HG02970 (cell line): ENCODE measurements around the gene FAM204A.

Experiments used
- ATAC-seq: cut with Tn5 transposase; IDR thresholded peaks from one replicate; pipeline ENCODE4 v1.9.1; 2021; ENCODE audit warnings: mild to moderate bottlenecking, moderate library complexity, moderate number of reproducible peaks; ENCODE audit not compliant: unreplicated experiment, low FRiP score

Gene FAM204A

DNA sequence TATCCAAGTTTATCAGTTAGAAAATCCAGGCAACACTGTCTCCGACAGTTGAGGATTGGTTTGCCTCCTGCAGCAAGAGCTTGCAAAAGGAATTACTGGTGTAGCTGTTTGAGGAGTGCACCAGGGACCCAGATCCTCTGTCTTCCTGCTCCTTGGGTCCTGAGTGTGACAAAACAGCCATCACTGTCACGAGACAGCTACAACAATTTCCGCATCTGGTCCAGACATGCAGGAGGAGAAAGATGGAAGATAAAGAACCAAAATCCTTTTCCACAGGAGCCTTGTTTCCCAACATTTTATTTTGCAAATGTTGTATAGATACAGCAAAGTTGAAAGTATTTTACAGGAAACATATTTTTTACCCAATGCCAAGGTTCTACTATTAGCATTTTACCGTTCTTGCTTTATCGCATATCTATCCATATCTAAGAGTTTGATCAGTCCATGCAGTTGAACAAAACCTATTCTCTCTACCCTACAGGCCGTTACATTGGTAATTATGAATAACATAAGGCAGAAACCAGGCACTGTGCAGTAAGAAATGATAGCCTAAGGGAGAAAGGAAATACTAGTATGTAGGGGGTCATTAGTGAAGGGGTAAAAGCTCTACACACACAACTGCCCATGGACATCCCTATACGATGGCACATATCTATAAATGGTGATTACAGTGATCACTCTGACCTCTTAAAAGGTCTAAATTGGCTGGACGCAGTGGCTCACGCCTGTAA is 54.9 kb downstream of the FAM204A start:
- no peak for ATAC-seq

DNA sequence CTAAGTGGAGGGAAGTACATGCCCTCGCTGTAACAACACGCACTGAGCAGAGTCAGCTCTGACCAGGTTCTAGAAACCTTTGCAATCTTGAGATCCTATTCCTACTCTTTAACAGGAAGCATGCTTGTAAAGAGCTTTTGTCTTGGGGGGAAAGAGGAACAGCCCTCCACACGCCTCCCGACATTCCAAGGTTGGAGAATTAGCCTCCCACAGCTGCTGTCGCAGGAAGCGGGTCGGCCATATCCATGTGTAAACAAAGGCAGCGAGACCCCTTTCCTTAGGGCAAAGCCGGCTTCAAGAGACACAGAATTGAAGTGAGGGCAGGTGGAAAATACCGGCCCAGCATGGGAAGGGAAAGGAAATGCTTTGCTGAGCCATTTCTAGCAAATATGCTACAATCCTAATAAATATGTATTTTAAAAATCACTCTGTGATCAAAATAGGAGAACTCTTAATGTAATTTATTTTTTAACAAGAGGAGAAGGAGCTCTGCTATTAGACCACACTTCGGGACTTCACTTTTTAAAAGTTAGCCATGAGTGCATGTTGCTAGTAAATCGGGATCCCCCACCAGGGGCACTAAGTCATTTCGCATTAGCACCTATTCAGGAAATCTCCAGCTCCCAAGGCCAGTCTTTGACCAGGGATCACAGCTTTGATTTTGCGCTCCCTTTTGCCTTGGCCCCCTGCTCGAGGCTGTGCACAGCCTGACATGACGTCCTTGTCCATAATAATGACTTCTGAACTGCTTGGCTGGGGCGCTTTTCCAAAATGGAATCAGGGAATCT is 55.9 kb downstream of the FAM204A start:
- no peak for ATAC-seq

DNA sequence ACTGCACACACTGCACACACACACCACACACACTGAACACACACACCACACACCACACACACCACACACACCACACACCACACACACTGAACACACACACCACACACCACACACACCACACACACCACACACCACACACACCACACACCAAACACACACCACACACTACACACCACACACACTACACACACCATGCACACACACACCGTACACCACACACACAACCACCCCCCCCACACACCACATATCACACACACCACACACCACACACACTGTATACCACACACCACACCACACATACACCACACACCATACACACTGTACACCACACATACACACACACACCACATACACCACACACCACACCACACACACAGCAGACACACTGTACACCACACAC is 59.5 kb downstream of the FAM204A start:
- ATAC-seq = no peak

DNA sequence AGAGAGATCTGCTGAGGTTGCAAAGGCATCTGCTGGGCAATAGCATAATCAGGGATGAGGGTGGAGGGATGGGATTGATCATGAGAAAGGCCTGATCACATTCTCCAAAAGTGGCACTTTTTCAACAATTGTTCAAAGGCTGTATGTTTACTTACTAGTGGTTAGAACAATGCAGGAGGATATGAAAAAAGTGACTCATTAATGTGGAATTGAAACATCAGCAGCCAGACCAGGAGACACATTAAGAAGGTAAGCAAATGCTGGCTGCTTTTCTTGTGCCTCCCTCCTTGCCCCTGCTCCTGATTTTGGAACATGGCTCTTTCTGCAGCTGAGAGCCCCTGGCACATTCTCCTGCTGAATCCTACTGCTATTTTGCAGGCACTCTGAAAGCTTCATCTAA is 63.5 kb downstream of the FAM204A start:
- no peak for ATAC-seq

DNA sequence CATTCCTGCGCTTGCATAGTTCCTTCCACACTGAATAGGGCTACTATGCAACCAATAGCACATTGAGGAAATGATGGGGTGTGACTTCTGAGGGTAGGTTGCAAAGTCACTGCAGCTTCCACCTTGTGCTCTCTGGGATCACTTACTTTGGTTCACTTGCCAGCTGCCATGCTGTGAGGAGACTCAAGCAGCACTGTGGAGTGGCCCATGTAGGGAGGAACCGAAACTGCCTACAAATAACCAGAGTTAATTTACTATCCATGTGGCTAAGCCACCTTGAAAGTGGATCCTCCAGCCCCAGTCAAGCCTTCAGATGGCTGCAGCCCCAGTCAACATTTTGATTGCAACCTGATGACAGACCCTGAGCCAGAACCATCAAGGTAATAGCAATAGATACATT is 64.3 kb downstream of the FAM204A start:
- no peak for ATAC-seq

DNA sequence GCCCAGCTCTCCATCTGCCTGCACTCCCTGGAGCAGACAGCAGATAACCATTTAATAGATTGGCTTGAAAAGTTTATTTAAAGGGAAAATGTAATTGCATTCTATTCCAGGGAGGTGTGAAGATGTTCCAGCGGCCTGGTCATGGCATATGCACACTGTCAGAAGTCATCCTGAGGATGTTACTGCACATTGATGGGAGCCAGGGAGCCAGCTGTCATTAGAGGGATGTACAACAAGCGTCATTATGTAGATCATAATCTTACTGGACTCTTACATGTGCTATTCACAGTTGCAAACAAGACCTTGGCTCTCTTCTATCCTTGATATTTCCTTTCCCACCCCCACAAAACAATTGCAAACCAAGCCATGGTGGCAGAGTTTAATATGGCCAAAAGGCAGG is 65.4 kb downstream of the FAM204A start:
- ATAC-seq = no peak

DNA sequence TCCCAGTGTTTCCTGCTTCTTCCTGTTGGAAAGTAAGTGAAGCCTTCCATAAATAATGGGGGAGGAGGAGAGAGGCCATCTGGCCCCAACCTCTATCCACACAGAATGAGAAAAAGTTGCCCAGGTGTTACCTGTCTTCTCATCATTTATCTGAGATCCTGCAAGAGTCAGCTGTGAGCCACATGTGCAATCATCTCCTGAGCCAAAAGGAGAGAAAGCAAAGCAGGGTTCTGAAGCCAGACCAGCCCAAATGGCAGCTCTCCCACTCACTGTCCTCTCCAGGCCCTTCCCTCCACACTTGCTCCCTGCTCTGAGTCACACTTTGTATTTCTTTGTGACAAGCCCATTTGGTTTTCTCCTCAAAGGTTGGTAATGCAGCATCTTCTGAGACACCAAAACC is 65.9 kb downstream of the FAM204A start:
- ATAC-seq = no peak

DNA sequence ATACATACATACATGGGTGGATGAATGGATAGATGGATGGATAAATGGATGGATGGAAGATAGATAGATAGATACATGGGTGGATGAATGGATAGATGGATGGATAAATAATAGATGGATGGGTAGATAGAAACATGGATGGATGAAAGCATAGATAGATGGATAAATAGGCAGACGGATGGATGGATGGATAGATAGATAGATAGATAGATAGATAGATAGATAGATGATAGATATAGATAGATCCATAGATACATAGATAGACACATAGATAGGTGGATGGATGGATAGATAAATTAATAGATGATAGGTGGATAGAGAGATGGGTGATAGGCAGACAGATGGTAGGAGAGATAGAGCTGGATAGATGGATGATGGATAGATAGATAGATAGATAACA is 68.5 kb downstream of the FAM204A start:
- no peak for ATAC-seq

DNA sequence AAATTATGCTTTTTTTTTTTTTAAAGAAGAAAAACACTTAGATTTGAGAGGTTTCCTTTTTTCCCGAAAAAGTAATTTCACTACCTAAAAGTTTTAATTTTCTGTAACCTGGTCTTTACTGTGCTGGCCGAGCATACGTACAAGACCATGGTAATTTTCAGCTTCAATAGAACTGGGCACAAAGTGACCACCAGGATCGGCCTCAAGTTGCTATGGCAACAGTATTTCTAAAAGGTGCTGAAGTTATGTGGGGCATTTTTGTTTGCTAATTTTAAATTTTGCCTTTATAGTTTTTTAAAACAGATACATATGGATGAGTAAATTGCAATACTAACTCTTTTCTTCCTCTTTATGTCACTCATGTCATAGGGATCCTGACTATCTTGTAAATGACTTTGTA is 69.4 kb downstream of the FAM204A start:
- no peak for ATAC-seq

DNA sequence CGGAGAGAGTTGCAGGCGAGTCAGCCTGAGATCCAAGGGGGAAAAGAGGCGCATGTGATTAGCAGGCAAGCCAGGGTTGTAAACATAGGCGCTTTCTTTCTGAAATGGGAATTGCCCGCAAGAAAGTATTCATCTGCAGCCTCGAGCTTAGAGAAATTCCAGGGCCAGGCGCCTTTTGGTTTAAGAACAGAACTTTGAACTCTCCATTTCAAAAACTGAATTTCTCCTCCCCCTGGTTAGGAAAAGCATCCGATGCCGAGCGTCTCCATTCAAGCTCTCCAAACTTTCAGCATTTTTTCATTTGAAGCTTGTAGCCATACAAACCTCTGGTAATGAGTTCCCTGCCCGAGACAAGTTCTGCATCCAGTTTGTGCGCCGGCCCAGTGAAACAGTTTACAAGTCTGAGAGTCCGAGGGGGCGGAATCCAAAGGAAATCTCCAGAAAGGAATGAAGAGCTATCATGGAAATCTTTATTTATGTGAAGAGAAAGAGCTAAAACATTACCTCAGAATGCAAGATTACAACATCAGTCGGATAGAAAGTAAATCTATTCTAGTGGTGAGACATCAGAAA is 69.9 kb downstream of the FAM204A start:
- no peak for ATAC-seq

DNA sequence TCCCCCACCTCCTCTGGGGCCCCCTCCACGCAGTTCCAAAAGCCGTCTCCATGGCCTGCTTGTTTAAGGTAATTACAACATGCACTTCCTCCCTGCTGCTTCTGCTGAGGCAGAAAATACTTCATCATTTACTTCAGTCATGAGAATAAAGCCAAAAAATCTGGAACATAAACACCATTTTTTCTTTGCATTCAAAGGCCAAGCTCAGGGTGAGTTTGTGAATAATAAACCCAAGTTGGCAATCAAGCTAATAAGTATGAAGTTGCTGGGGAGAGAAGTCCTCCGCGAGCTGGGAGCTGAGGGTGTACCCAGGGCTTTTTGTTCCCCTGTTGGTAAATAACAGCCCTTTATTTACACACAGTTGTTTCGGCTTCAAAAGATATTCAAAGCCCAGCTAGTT is 70.5 kb downstream of the FAM204A start:
- ATAC-seq = no peak

DNA sequence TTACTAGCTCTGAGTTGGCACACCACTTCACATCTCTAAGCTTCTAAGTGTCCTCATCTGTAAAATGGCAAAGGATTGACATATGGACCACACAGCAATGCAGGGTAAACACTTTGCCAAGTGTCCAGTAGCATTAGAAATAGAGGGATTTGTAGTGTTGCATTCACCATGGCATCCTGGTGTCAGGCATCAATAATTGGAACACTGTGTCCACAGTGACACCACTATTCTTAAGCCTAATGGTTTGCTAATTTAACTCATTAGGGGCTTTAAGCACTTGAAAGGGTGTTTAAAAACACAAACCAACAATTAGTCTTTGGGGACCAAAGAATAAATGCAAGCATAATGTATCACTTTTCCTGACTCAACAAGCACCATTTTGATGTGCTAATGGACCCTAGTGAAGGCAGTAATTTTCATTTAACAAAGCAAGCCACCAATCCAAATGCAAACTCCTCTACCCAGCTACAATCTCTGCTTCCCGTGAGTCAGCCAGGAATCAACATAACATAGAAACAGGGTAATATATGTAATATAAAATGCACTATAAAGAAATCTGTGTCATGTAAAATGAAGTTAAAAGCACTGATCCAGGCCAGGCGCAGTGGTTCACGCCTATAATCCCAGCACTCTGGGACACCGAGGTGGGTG is 75.9 kb downstream of the FAM204A start:
- ATAC-seq = no peak

DNA sequence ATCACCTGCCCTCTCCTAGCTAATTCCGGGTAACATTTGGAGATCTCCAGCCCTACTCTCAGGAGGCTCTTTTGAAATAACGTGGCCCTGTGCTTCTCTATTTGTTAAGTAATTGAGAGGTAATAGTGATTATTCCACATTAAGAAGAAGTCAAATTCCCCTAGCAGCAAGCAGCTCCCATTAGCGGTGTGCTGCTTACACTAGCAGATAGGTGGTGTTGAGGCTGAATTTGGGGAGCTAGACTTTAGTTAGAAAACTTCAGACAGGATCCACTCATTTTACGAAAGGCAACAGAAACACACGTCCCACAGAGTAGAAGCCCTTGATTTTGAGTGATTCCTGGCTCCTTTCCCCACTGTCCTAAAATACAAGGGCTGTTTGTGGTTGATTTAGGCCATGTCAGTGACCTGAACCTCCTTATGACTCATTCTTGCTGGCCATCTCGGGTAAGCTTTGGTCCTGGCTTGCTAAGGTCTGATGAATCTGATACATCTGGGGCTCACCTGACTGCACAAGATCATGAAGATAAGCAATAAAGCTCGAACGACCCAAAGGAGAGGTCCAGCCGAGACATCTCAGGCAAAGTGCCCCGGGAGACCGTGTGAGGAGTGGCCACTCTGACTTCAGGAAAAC is 77.2 kb downstream of the FAM204A start:
- no peak for ATAC-seq

DNA sequence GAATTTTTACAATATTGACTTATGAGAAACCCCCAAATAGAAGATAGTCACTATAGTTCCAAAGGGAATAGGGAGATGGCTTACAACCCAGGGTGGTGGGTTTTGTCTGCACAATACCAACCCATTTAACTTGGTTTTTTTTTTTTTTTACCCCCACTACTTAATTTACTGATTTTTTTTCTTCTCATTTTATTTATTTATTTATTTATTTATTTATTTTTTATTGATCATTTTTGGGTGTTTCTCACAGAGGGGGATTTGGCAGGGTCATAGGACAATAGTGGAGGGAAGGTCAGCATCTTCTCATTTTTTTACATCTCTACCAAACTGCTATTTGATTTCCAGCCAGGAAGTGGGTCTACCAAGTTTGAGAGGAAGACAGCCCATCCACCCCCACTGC is 77.9 kb downstream of the FAM204A start:
- no peak for ATAC-seq

DNA sequence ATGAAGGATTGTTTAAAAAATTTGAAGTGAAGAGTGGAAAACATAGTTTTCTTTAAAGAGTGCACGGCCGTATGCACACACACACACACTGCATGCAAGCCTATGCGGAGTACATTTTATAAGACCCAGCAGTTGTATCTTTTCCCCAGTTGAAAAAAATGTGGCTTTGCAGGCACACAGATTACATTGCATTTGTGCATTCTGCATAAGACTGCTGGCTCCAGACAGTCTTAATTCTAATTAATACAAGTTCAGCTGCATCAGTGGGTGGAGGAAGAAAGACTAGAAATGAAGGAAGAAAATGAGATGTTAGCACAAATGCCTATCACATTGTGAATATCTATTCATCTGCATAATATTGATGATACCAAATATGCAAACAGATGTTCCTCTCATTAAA is 79.6 kb downstream of the FAM204A start:
- no peak for ATAC-seq

DNA sequence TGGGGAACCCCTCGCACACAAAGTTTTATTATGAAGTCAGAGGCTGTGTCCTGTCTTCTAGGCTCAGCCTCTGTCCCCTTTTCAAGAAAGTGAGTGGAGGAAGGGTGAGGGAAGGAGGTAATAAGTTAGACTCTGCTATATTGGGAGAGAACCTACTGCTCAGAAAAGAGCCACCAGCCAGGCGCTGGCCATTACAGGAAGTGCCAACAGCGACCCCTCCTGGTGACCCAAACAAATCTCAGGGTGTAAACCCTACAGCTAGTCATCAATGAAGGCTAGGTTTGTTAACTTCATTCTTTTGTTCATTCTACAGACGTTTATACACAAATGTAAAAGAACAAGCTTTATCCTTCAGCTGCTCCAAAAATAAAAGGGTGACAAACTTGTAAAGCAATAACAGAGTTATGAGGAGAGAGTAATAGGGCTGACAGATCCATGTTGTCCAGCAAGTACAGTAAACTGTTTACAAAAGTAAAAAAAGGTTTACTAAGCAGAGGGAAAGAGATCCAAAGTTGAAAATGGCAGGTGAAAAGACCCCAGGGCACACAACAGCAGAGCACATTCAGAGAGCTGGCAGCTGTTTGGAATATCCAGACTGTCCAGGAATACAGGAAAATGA is 82.7 kb downstream of the FAM204A start:
- no peak for ATAC-seq

DNA sequence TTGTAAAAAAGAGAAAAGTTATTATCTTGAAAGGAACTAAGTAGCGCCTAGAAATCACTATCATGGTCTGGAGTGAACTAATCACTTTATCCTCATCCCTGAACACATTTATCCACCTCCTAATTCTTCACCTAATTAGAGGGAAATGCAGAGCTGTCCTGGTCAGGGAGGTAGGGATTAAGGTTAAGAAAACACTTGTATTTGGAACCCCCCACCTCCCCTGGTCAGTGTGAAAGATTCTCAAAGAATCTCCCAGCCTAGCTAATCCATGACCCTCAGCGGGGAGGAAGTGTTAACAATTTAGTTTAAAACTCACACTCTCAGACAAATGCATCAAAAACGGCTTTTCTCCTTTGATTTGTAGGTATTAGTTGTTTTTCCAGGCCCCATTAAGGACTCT is 83.8 kb downstream of the FAM204A start:
- ATAC-seq = no peak

DNA sequence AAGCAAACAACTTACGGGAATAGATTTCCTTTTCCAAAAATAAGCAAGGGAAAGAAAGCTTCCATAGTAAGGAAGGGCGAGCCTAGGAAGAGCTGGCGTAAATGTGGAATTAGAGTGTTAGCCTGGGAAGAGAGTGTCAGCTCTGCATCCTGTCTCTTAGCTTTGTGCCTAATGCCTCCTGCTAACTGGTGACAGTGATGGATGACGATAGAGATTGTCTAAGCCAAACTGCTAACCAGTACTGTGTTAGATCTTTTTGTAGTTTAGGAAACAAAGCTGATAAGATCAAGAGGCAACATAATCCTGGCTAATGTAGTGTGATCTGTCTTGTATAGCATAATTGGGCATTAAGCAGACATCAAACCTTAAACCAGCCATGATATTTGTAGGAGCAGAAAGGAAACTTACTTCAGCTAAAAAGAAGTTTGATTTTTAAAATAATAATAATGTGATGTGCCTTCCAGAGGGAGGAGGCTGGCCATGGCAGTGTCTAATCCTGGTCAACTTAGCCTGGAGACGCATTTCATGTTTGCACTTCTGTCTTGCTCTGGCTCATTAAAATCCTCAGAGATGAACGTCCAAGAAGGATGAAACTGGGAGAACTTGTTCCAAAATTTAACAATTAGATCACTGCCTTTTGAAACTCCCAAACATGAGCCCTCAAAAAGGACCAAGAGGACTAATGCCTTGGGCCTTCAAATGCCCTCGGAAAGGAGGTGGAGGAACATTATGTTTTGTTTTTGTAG is 85.1 kb downstream of the FAM204A start:
- no peak for ATAC-seq

DNA sequence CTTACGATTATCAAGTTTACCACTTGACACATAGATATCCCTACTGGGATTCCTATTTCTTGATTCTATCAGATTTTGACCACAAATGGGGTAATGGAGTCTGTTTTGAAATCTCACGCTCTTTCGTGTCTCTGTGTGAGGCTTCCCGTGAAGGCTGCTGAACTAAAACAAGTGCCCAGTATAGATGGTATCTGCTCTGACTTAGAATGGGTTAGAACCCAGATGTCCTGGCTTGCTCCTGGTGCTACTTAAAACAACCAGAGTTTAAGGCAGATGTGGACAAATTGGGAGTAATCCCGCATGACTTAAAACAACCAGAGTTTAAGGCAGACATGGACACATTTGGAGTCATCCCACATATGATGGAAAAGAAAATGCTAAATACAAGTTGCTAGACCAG is 85.9 kb downstream of the FAM204A start:
- ATAC-seq = no peak

DNA sequence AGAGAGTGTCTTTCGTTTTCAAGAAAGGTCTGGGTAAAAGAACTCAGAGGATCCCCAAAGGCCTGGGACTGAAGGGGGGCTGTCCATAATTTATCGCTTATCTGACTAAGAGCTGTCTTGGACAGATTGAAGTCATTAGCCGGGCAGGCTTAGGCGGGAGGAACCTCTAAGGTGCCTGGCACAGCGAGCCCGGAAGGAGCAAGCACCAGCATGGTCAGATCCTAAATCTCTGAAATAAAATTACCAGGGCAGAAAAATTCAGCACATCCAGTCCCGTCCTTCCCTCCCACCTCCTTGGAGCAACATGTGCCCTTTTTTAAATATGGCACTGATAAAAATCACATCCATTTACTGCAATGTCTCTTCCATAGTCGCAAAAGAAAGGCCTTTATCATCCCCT is 86.8 kb downstream of the FAM204A start:
- ATAC-seq = no peak
